ENCODE results near the gene NEGR1. TPM values are rescaled to one million over a fixed set of nuclear protein-coding genes. Genes with fewer than 3 reads are reported as not detected.

The NEGR1 gene
- total RNA-seq, 1 donor from 2014 or later = 8.6 TPM

DNA sequence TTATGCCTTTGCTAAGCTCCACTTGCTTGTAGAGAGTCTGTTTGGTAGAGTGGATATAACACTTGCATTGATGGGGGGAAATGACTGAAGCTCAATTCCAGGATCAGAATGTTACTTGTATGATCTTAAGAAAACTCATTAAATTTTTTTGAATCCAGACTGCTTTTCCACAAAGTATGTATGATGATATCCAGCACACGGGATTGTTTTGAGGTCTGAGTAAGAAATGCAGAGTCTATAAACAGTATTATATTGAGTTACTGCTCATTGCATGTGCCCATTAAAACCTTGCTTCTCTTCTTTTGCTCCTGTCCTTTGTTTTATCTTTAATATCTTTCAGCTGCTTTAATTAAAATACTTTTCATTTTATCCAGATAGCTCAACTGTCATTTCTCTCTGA is 631.1 kb downstream of the NEGR1 start:
- H3K9ac ChIP-seq (ENCODE audit: low read length) = no peak overlapping the region
- no peaks in the 10 kb centered on the region for H3K79me2 ChIP-seq (ENCODE audit: insufficient read depth, low read length)
- H3K27ac Mint-ChIP-seq (ENCODE audit: unreplicated experiment) = no peak overlapping the region
- no peaks in the 10 kb centered on the region for H3K36me3 ChIP-seq (ENCODE audit: insufficient read depth, low read length)
- no peak overlapping the region for H3K4me2 ChIP-seq (ENCODE audit: low read length)
- no peak overlapping the region for H2AFZ ChIP-seq (ENCODE audit: low read depth, low read length)
- H3K4me1 ChIP-seq (ENCODE audit: insufficient read depth, low read length) = no peaks in the 10 kb centered on the region
- no peaks in the 10 kb centered on the region for H3K9me3 Mint-ChIP-seq (ENCODE audit: unreplicated experiment)
- no peak overlapping the region for H3K27ac ChIP-seq (ENCODE audit: low read depth, low read length)
- H4K20me1 ChIP-seq (ENCODE audit: insufficient read depth, low read length) = no peaks in the 10 kb centered on the region
- no peaks in the 10 kb centered on the region for H3K27me3 ChIP-seq (ENCODE audit: insufficient read depth, low read length)
- no peaks in the 10 kb centered on the region for H3K9me3 ChIP-seq (ENCODE audit: insufficient read depth, low read depth, low read length)
- no peak for DNase-seq (ENCODE audit: low read depth)
- no peak overlapping the region for H3K4me3 ChIP-seq (ENCODE audit: insufficient read depth, low read depth, low read length)
- no peaks in the 10 kb centered on the region for H3K27me3 Mint-ChIP-seq (ENCODE audit: low read depth, unreplicated experiment)
- no peak for FAIRE-seq
- no peaks in the 10 kb centered on the region for H3K36me3 Mint-ChIP-seq (ENCODE audit: low read depth, unreplicated experiment)
- no peaks in the 10 kb centered on the region for H3K4me1 Mint-ChIP-seq (ENCODE audit: low read depth, unreplicated experiment)
- no peak overlapping the region for H3K4me3 Mint-ChIP-seq (ENCODE audit: unreplicated experiment)
- TF ChIP-seq, protein P1, sequence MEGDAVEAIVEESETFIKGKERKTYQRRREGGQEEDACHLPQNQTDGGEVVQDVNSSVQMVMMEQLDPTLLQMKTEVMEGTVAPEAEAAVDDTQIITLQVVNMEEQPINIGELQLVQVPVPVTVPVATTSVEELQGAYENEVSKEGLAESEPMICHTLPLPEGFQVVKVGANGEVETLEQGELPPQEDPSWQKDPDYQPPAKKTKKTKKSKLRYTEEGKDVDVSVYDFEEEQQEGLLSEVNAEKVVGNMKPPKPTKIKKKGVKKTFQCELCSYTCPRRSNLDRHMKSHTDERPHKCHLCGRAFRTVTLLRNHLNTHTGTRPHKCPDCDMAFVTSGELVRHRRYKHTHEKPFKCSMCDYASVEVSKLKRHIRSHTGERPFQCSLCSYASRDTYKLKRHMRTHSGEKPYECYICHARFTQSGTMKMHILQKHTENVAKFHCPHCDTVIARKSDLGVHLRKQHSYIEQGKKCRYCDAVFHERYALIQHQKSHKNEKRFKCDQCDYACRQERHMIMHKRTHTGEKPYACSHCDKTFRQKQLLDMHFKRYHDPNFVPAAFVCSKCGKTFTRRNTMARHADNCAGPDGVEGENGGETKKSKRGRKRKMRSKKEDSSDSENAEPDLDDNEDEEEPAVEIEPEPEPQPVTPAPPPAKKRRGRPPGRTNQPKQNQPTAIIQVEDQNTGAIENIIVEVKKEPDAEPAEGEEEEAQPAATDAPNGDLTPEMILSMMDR (IDR thresholded peaks at IDR 0.05; ENCODE audit: insufficient read depth, low read depth, low read length) = no peak
- no peak for TF ChIP-seq EZH2 (IDR thresholded peaks at IDR 0.05; ENCODE audit: insufficient read depth, low read length)

DNA sequence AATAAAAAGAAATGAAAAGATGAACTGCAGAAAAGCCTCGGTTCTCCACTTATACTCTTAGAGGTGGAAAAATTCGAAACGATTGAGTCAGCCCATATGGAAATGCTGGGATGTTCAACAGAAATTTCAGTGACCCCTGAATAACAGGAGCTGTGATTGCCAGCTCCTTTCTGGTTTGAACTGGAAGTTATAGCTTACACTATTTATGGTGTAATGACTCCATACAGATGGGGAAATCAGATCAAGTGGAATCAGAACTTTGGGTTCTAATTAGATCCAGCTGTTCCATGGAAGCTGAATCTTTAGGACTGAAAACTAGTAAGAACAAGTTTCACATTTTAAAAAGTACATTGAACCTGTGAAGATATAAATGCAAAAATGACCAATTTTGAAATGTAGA is 632.2 kb downstream of the NEGR1 start:
- H3K27me3 Mint-ChIP-seq (ENCODE audit: low read depth, unreplicated experiment) = no peaks in the 10 kb centered on the region
- Histone ChIP-seq H3K79me2 (ENCODE audit: insufficient read depth, low read length) (no peaks in the 10 kb centered on the region), H4K20me1 (ENCODE audit: insufficient read depth, low read length) (no peaks in the 10 kb centered on the region), H3K4me1 (ENCODE audit: insufficient read depth, low read length) (no peaks in the 10 kb centered on the region), H3K9me3 (ENCODE audit: insufficient read depth, low read depth, low read length) (no peaks in the 10 kb centered on the region), H2AFZ (ENCODE audit: low read depth, low read length) (no peak overlapping the region), H3K27ac (ENCODE audit: low read depth, low read length) (no peak overlapping the region), H3K36me3 (ENCODE audit: insufficient read depth, low read length) (no peaks in the 10 kb centered on the region), H3K27me3 (ENCODE audit: insufficient read depth, low read length) (no peaks in the 10 kb centered on the region), H3K4me2 (ENCODE audit: low read length) (no peak overlapping the region), H3K9ac (ENCODE audit: low read length) (no peak overlapping the region), H3K4me3 (ENCODE audit: insufficient read depth, low read depth, low read length) (no peak overlapping the region)
- no peaks in the 10 kb centered on the region for H3K4me1 Mint-ChIP-seq (ENCODE audit: low read depth, unreplicated experiment)
- no peak overlapping the region for H3K4me3 Mint-ChIP-seq (ENCODE audit: unreplicated experiment)
- FAIRE-seq = no peak
- TF ChIP-seq, protein P1 (IDR thresholded peaks at IDR 0.05; ENCODE audit: insufficient read depth, low read depth, low read length) = no peak
- TF ChIP-seq EZH2 (IDR thresholded peaks at IDR 0.05; ENCODE audit: insufficient read depth, low read length) = no peak
- no peaks in the 10 kb centered on the region for H3K36me3 Mint-ChIP-seq (ENCODE audit: low read depth, unreplicated experiment)
- no peaks in the 10 kb centered on the region for H3K9me3 Mint-ChIP-seq (ENCODE audit: unreplicated experiment)
- no peak for DNase-seq (ENCODE audit: low read depth)
- H3K27ac Mint-ChIP-seq (ENCODE audit: unreplicated experiment) = no peak overlapping the region

DNA sequence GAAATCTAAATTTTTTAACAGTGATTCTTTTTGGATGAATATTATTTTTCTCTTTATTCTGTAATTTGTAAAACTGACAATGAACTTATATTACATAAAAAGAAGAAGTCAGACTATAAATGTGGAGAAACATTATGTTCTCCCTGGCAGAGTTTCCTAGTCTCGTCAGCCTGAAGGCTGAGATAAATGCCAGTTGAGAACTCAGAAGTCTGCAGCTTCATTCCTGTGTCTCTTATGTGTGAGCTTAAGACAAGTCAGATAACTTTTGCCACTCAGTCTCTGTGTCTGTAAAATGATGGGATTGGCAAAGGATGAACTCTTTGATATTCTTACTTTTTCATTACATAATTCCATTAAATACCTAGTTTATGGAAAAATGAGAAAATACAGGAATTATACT is 632.7 kb downstream of the NEGR1 start:
- no peak overlapping the region for H2AFZ ChIP-seq (ENCODE audit: low read depth, low read length)
- H3K4me3 ChIP-seq (ENCODE audit: insufficient read depth, low read depth, low read length) = no peak overlapping the region
- TF ChIP-seq, protein P1 (IDR thresholded peaks at IDR 0.05; ENCODE audit: insufficient read depth, low read depth, low read length) = no peak
- TF ChIP-seq EZH2 (IDR thresholded peaks at IDR 0.05; ENCODE audit: insufficient read depth, low read length) = no peak
- no peaks in the 10 kb centered on the region for H4K20me1 ChIP-seq (ENCODE audit: insufficient read depth, low read length)
- H3K27me3 Mint-ChIP-seq (ENCODE audit: low read depth, unreplicated experiment) = no peaks in the 10 kb centered on the region
- DNase-seq (ENCODE audit: low read depth) (no peak), FAIRE-seq (no peak)
- no peak overlapping the region for H3K27ac Mint-ChIP-seq (ENCODE audit: unreplicated experiment)
- H3K4me1 ChIP-seq (ENCODE audit: insufficient read depth, low read length) = no peaks in the 10 kb centered on the region
- no peaks in the 10 kb centered on the region for H3K36me3 Mint-ChIP-seq (ENCODE audit: low read depth, unreplicated experiment)
- H3K36me3 ChIP-seq (ENCODE audit: insufficient read depth, low read length) = no peaks in the 10 kb centered on the region
- no peak overlapping the region for H3K9ac ChIP-seq (ENCODE audit: low read length)
- no peaks in the 10 kb centered on the region for H3K9me3 Mint-ChIP-seq (ENCODE audit: unreplicated experiment)
- no peak overlapping the region for H3K4me3 Mint-ChIP-seq (ENCODE audit: unreplicated experiment)
- no peaks in the 10 kb centered on the region for H3K27me3 ChIP-seq (ENCODE audit: insufficient read depth, low read length)
- no peak overlapping the region for H3K27ac ChIP-seq (ENCODE audit: low read depth, low read length)
- no peaks in the 10 kb centered on the region for H3K9me3 ChIP-seq (ENCODE audit: insufficient read depth, low read depth, low read length)
- no peaks in the 10 kb centered on the region for H3K4me1 Mint-ChIP-seq (ENCODE audit: low read depth, unreplicated experiment)
- no peaks in the 10 kb centered on the region for H3K79me2 ChIP-seq (ENCODE audit: insufficient read depth, low read length)
- H3K4me2 ChIP-seq (ENCODE audit: low read length) = no peak overlapping the region
